MM.1S (cell line): ENCODE results near the gene COL25A1.

Experiments
- DNase-seq: peaks from one replicate; pipeline ENCODE4 v3.0.0-alpha.2; 2015
- H2AFZ ChIP-seq: fragments of 300-600 bp; sonication (generic); 2 replicates; pipeline ENCODE4 v1.6.0; 2016; ENCODE audit warnings: antibody characterized with exemption, low read length
- H3F3A ChIP-seq: fragments of 300-600 bp; sonication (generic); 2 replicates; pipeline ENCODE4 v1.6.1; 2016; ENCODE audit warnings: mild to moderate bottlenecking, antibody characterized with exemption, low read length, moderate library complexity, mixed read lengths; ENCODE audit not compliant: insufficient read depth
- H3K27ac ChIP-seq: fragments of 300-600 bp; sonication (generic); 2 replicates; pipeline ENCODE4 v1.5.1; 2016; ENCODE audit warnings: mild to moderate bottlenecking, low read length
- H3K27me3 ChIP-seq: fragments of 300-600 bp; sonication (generic); replicated peaks from 2 replicates; pipeline ENCODE4 v1.6.0; 2016; ENCODE audit warnings: low read length; ENCODE audit not compliant: insufficient read depth
- H3K36me3 ChIP-seq: fragments of 300-600 bp; sonication (generic); replicated peaks from 2 replicates; pipeline ENCODE4 v1.6.1; 2016; ENCODE audit warnings: mild to moderate bottlenecking, low read length, mixed read lengths; ENCODE audit not compliant: insufficient read depth
- H3K4me1 ChIP-seq: fragments of 300-600 bp; sonication (generic); 2 replicates; pipeline ENCODE4 v1.6.1; 2016; ENCODE audit warnings: low read length, mixed read lengths
- H3K4me2 ChIP-seq: fragments of 300-600 bp; sonication (generic); 2 replicates; pipeline ENCODE4 v1.6.0; 2016; ENCODE audit warnings: low read depth, low read length
- H3K4me3 ChIP-seq: fragments of 300-600 bp; sonication (generic); 2 replicates; pipeline ENCODE4 v1.5.1; 2016; ENCODE audit warnings: low read length, mixed read lengths
- H3K79me2 ChIP-seq: fragments of 300-600 bp; sonication (generic); 2 replicates; pipeline ENCODE4 v1.6.1; 2016; ENCODE audit warnings: mixed run types, low read length, mixed read lengths
- H3K9ac ChIP-seq: fragments of 300-600 bp; sonication (generic); 2 replicates; pipeline ENCODE4 v1.6.1; 2016; ENCODE audit warnings: low read length, mixed read lengths
- H3K9me2 ChIP-seq: fragments of 300-600 bp; sonication (generic); replicated peaks from 2 replicates; pipeline ENCODE4 v1.6.1; 2016; ENCODE audit warnings: mild to moderate bottlenecking, low read length, mixed read lengths; ENCODE audit not compliant: insufficient read depth
- H3K9me3 ChIP-seq: fragments of 300-600 bp; sonication (generic); replicated peaks from 2 replicates; pipeline ENCODE4 v1.6.1; 2016; ENCODE audit warnings: mild to moderate bottlenecking, low read length, mixed read lengths; ENCODE audit not compliant: insufficient read depth
- H4K20me1 ChIP-seq: fragments of 300-600 bp; sonication (generic); 2 replicates; pipeline ENCODE4 v1.6.1; 2016; ENCODE audit warnings: mild to moderate bottlenecking, low read length, moderate library complexity, mixed read lengths; ENCODE audit not compliant: insufficient read depth
- EZH2 ChIP-seq: fragments of 300-600 bp; sonication (generic); optimal IDR thresholded peaks from 2 replicates; pipeline ENCODE3; 2017; ENCODE audit warnings: low read depth, mild to moderate bottlenecking, antibody characterized with exemption, low read length, mixed read lengths
- EZH2phosphoT487 ChIP-seq: fragments of 300-600 bp; sonication (generic); IDR thresholded peaks from 2 replicates; pipeline ENCODE4 v1.6.1; 2018; ENCODE audit warnings: antibody characterized with exemption, low read length
- TF ChIP-seq, protein P1 (sequence below): fragments of 300-600 bp; sonication (generic); IDR thresholded peaks from 2 replicates; pipeline ENCODE4 v1.5.1; 2016; ENCODE audit warnings: antibody characterized with exemption, low read length, mixed read lengths

Gene COL25A1

DNA sequence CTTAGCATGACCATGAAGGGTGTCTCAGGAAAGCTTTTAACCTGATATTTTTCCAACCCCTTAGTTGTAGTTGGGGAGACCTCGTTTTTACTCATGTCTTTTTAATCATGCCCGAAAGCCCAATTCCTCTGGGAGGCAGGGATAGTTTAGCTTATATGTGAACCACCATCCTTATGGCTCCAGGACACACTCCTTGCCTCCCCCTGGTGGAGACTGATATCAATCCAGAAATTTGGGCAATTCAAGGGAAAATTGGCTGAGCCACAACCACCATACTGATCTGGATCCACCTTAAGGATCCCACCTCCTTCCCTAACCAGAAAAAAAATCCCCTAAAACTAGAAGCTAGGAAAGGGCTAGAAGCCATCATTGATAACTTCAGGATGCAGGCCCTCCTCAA lies 13.4 kb upstream of the COL25A1 start:
- H3K27ac ChIP-seq = no peak overlapping the region
- H3K27me3 ChIP-seq = no peaks in the 10 kb centered on the region

DNA sequence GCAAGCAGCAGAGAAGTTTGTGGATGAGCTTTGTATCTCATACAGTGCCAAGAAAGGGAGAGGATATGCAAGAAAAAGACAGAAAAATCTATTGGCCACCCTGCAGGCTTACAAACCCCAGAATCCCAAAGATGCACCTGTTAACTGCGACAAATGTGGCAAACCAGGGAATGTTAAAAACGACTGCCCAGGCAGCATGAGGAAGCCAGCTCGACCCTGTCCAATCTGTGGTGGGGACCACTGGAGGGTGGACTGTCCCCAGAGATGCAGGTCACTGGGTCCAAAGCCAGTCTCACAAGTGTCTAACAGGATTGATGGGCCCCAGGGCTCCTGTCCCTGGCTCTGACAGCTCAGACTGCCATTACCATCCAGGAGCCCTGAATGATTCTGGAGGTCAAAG lies 12.9 kb upstream of the COL25A1 start:
- Histone ChIP-seq H3K36me3 (no peaks in the 10 kb centered on the region), H3K4me1 (no peaks in the 10 kb centered on the region), H4K20me1 (no peaks in the 10 kb centered on the region), H3K27ac (no peak overlapping the region), H3K4me3 (no peak overlapping the region), H3K9me3 (no peaks in the 10 kb centered on the region), H3K4me2 (no peak overlapping the region), H3K9ac (no peak overlapping the region), H3F3A (no peaks in the 10 kb centered on the region), H3K9me2 (no peaks in the 10 kb centered on the region), H2AFZ (no peak overlapping the region), H3K27me3 (no peaks in the 10 kb centered on the region), H3K79me2 (no peaks in the 10 kb centered on the region)
- DNase-seq = no peak
- TF ChIP-seq, protein P1, sequence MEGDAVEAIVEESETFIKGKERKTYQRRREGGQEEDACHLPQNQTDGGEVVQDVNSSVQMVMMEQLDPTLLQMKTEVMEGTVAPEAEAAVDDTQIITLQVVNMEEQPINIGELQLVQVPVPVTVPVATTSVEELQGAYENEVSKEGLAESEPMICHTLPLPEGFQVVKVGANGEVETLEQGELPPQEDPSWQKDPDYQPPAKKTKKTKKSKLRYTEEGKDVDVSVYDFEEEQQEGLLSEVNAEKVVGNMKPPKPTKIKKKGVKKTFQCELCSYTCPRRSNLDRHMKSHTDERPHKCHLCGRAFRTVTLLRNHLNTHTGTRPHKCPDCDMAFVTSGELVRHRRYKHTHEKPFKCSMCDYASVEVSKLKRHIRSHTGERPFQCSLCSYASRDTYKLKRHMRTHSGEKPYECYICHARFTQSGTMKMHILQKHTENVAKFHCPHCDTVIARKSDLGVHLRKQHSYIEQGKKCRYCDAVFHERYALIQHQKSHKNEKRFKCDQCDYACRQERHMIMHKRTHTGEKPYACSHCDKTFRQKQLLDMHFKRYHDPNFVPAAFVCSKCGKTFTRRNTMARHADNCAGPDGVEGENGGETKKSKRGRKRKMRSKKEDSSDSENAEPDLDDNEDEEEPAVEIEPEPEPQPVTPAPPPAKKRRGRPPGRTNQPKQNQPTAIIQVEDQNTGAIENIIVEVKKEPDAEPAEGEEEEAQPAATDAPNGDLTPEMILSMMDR = no peak
- TF ChIP-seq EZH2phosphoT487 (no peak), EZH2 (no peak)

More for the DNA sequence above, 13.4 kb upstream of the COL25A1 start:
- H3K4me3 ChIP-seq = no peak overlapping the region
- TF ChIP-seq, protein P1 = no peak
- TF ChIP-seq EZH2phosphoT487 (no peak), EZH2 (no peak)
- no peak for DNase-seq
- no peaks in the 10 kb centered on the region for H3K79me2 ChIP-seq
- no peaks in the 10 kb centered on the region for H3K9me2 ChIP-seq
- no peaks in the 10 kb centered on the region for H3F3A ChIP-seq
- no peak overlapping the region for H2AFZ ChIP-seq
- no peaks in the 10 kb centered on the region for H4K20me1 ChIP-seq
- H3K4me2 ChIP-seq = no peak overlapping the region
- H3K9ac ChIP-seq = no peak overlapping the region
- H3K9me3 ChIP-seq = no peaks in the 10 kb centered on the region
- H3K4me1 ChIP-seq = no peaks in the 10 kb centered on the region
- H3K36me3 ChIP-seq = no peaks in the 10 kb centered on the region

DNA sequence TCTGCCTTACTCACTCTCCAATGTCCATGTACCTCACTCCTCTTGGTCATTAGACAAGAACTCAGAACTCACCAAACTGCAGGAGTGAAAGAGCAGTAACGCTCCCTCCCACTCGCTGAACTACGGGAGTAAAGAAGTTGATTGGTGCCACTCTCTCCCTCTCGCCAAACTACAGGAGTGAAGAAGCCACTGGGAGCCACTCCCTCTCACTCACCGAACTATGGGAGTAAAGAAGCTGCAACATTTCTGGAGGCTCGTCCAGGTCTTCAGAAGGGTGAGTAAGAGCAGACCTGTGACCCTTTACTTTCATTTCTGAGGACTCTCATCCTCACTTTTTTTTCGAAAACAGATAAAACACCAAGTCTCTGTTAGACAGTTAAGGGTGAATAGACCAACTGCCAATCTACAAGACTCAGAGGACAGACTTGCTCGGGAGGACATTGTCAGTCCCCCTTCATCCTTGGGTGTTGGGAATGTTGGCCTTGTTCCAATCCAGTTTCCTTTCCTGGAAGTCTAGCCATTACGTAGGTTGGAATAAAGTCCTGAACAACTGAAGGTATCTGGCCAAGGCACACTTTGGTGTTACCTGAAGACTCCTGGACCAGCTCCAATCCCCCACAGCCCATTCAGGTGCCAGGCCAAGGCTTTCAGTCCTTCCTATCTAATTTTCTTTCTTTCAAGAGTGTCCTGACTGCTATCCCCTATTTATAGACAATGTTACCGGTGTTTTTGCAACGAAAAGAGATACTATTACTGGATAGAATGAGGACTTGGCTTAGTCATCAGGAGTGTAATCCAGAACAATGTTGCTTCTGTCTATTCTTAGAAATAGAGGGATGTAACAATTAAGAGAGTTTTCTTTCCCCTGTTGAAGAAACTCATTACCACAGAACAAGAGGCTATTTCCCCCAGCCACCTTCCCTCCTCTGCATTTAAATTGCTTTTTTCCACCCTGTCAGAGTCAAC lies 11.0 kb upstream of the COL25A1 start:
- TF ChIP-seq, protein P1 = no peak
- no peak for TF ChIP-seq EZH2
- TF ChIP-seq EZH2phosphoT487 = no peak
- Histone ChIP-seq H3K9ac (no peak overlapping the region), H4K20me1 (no peaks in the 10 kb centered on the region), H3K4me1 (no peaks in the 10 kb centered on the region), H3K4me2 (no peak overlapping the region), H3K27me3 (no peaks in the 10 kb centered on the region), H3K4me3 (no peak overlapping the region), H3K36me3 (no peaks in the 10 kb centered on the region), H3F3A (no peaks in the 10 kb centered on the region), H3K9me3 (no peaks in the 10 kb centered on the region), H3K27ac (no peak overlapping the region), H2AFZ (no peak overlapping the region), H3K9me2 (no peaks in the 10 kb centered on the region), H3K79me2 (no peaks in the 10 kb centered on the region)
- DNase-seq = no peak
